GM21515 (cell line): ENCODE measurements around the gene STAB1.

Source experiments
- ATAC-seq: cut with Tn5 transposase; IDR thresholded peaks from one replicate; pipeline ENCODE4 v1.9.1; 2021; ENCODE audit not compliant: unreplicated experiment

Gene STAB1

GRCh38 chr3:52494886-52495495, at the start of gene STAB1:
Gene STAB1, plus strand, starts transcription at chr3:52495338. Its CDS starts 76 bp downstream, at chr3:52495414.
- ATAC-seq = no peak

- ATAC-seq = no peak
Observed at GRCh38 chr3:52446042-52446441, 49.1 kb upstream of the STAB1 start.

GRCh38 chr3:52446631-52447511, 48.3 kb upstream of the STAB1 start:
- ATAC-seq = no peak

GRCh38 chr3:52447512-52448355, 47.4 kb upstream of the STAB1 start:
- no peak for ATAC-seq

- ATAC-seq = no peak
Observed at GRCh38 chr3:52450489-52451236, 44.5 kb upstream of the STAB1 start.

- ATAC-seq = no peak
Observed at GRCh38 chr3:52451237-52452083, 43.7 kb upstream of the STAB1 start.

GRCh38 chr3:52452126-52452525, 43.0 kb upstream of the STAB1 start:
- no peak for ATAC-seq

GRCh38 chr3:52452570-52453221, 42.4 kb upstream of the STAB1 start:
- no peak for ATAC-seq

- ATAC-seq = no peak
Observed at GRCh38 chr3:52453496-52454249, 41.5 kb upstream of the STAB1 start, which contains the start of gene TNNC1. Gene TNNC1, minus strand, starts transcription at chr3:52454041. Its CDS starts 26 bp downstream, at chr3:52454015.

- ATAC-seq = no peak
Observed at GRCh38 chr3:52454250-52454937, 40.7 kb upstream of the STAB1 start.

- no peak for ATAC-seq
Observed at GRCh38 chr3:52454938-52455282, 40.2 kb upstream of the STAB1 start.

- ATAC-seq = peak; percentile 70
Observed at GRCh38 chr3:52455283-52456168, 39.6 kb upstream of the STAB1 start, which contains the start of gene NISCH. Gene NISCH, plus strand, starts transcription at chr3:52455604. Its CDS starts 38 bp downstream, at chr3:52455642.

- ATAC-seq = no peak
Observed at GRCh38 chr3:52456169-52456799, 38.9 kb upstream of the STAB1 start.

GRCh38 chr3:52456800-52457183, 38.3 kb upstream of the STAB1 start:
- no peak for ATAC-seq

GRCh38 chr3:52458031-52458760, 36.9 kb upstream of the STAB1 start:
- ATAC-seq = no peak
